ENCODE results near the gene BCAS3.

DNA sequence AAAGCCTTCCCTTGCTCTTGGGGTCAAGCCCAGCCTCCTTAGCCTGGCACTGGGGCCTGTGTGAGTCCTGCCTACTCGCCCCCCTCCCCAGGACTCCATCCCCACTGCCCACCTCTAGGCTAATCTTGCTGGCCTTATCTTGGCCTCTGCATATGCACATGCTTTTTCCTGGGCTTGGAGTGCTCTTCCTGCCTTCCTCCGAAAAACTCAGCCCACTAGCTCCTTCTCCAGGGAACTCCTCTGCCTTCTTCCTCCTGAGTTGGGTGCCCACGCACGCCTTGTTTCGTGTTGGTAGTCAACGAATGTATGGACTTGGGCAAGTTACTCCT is 738.5 kb downstream of the BCAS3 start:
- TF ChIP-seq, protein P1, sequence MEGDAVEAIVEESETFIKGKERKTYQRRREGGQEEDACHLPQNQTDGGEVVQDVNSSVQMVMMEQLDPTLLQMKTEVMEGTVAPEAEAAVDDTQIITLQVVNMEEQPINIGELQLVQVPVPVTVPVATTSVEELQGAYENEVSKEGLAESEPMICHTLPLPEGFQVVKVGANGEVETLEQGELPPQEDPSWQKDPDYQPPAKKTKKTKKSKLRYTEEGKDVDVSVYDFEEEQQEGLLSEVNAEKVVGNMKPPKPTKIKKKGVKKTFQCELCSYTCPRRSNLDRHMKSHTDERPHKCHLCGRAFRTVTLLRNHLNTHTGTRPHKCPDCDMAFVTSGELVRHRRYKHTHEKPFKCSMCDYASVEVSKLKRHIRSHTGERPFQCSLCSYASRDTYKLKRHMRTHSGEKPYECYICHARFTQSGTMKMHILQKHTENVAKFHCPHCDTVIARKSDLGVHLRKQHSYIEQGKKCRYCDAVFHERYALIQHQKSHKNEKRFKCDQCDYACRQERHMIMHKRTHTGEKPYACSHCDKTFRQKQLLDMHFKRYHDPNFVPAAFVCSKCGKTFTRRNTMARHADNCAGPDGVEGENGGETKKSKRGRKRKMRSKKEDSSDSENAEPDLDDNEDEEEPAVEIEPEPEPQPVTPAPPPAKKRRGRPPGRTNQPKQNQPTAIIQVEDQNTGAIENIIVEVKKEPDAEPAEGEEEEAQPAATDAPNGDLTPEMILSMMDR (IDR thresholded peaks at IDR 0.05) = no peak
- no peak for TF ChIP-seq POLR2A (IDR thresholded peaks at IDR 0.05)
